Cardiac ventricle fibroblast (primary cell): Measurements from ENCODE around the gene RTP3. TPM values are rescaled to one million over a fixed set of nuclear protein-coding genes. Genes with fewer than 3 reads are reported as not detected.

Source experiments
- total RNA-seq: library from RNA; depleted of rRNA; stranded (reverse); fragments of >200 nt; gene quantifications from 2 replicates; pipeline ENCODE4 v1.2.3, GENCODE V29; 2015

Gene RTP3
- total RNA-seq: not detected in 2 replicates

GRCh38 chr3:46497556-46498265 lies at the start of gene RTP3:
RTP3 (plus strand) TSS chr3:46497976; CDS start chr3:46498063, 87 bp downstream.

GRCh38 chr3:46464326-46465195 lies 33.2 kb upstream of the RTP3 start, which contains the start of gene LTF:
LTF (minus strand) TSS chr3:46464905; CDS start chr3:46464867, 38 bp downstream.

Other genes with a start within 250 kb of the RTP3 start
- not detected in 2 replicates for gene CCR2, start 143.9 kb upstream of the RTP3 start, total RNA-seq
- gene CCR5, start 127.0 kb upstream of the RTP3 start, total RNA-seq: not detected in 2 replicates
- gene CCRL2, start 90.7 kb upstream of the RTP3 start, total RNA-seq: 0.62 and 0.83 TPM in 2 replicates
- gene LTF, start 33.1 kb upstream of the RTP3 start, total RNA-seq: not detected in 2 replicates
- 0.10 and 0.37 TPM in 2 replicates for gene LRRC2, start 68.3 kb downstream of the RTP3 start, total RNA-seq
- gene FAM240A, start 114.5 kb downstream of the RTP3 start, total RNA-seq: not detected in 2 replicates
- gene ALS2CL, start 195.7 kb downstream of the RTP3 start, total RNA-seq: 0.19 and 0.29 TPM in 2 replicates
- not detected in 2 replicates for gene TMIE, start 203.4 kb downstream of the RTP3 start, total RNA-seq
- gene PRSS50, start 219.9 kb downstream of the RTP3 start, total RNA-seq: not detected in 2 replicates